Caki2 (cell line): ENCODE data around the gene ARHGAP11A. TPM values are rescaled to one million over a fixed set of nuclear protein-coding genes. Genes with fewer than 3 reads are reported as not detected.

Experiments
- DNase-seq: peaks from one replicate; pipeline ENCODE4 v3.0.0-alpha.2; 2015; ENCODE audit warnings: low read depth
- in situ Hi-C: cut with HindIII; loops from 2 replicates; pipeline ENCODE4 v1.10.0; 2016; ENCODE audit warnings: low sequenced_read_pairs, low pct_unique_long_range_greater_than_20kb, mixed read lengths
- total RNA-seq: library from RNA; depleted of rRNA; stranded (reverse); fragments of >200 nt; shearing (Covaris generic); gene quantifications from 2 replicates; pipeline ENCODE4 v1.2.3, GENCODE V29; 2014; ENCODE audit warnings: low replicate concordance; rRNA removed

The ARHGAP11A gene
- total RNA-seq, 1 experiment from 2014 or later, result 20.1 TPM

DNA sequence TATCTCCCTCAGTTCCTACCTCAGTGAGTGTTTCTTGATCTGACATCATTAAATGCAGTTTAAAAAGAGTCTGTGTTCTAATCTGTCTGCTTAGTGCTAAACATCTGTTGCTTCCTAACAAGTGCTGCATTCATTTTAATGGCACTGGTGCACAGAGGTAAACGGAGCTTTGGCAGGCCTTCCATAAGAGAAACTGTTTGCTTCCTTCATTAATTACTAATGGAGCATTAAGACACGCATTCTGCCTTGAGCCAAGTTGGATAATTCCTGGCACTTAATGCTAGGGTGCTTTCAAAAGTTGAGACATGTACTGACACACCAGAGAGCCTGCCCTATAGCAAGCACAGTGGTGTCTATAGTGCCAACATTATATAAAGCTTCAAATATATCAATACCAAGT is 60.9 kb downstream of the ARHGAP11A start:
- DNase-seq, result no peak
- in situ Hi-C loops, result no loop called here

DNA sequence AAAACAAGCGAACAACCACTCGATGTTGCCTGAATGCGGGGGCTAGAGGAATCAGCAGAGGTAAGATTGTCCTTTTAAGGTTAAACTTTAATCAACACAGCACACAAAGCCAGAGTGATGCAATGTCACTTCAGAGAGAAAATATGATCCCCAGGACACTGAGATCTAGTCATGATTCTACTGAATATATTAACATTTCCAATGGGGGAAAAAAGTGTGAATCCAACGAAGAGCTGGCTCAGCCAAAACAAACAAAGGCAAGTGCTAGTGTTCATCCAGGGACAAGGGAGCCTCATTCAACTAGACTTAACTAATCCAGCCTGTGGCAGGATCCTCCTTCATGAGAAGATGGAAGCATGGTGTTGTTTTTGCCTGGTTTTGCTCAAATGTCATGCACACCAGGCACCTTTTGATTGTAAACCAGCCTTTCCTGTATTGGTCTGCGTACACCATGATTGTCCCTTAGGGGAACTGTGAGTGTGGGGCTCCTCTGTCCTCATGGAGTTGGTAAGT is 62.0 kb downstream of the ARHGAP11A start:
- in situ Hi-C loops, result no loop called here
- peak; percentile 92 for DNase-seq

DNA sequence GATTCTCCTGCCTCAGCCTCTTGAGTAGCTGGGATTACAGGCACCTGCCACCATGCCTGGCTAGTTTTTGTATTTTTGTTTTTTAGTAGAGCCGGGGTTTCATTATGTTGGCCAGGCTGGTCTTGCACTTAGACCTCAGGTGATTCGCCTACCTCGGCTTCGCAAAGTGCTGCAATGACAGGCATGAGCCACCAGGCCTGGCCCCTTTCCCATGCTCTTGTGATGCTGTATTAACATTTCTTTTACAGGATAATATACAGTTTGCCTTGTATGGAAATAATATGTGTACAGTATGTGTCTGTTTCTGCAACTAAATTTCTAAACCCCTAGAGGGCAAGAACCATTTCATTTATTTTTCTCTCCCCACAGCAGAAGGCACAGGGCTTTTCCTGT is 64.0 kb downstream of the ARHGAP11A start:
- in situ Hi-C loops, result no loop called here
- peak; percentile 61 for DNase-seq

DNA sequence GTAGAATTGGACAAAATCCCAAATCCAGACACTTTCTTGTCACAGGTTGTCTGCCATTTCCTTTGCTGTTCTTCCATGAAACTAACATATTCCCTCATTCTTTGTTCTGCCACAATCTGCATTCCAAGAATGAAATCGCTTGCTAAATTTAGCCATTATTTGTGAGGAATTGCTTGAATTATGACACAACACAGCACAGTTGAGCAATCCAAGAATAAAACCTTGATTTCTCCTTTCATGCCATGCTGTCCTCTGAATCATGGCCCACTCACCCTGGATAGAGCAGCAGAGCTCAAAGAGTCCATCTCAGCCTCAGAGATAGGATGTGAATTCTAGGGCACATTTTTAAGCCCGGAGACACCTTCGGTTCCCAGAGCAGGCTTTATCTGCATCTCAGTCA is 67.3 kb downstream of the ARHGAP11A start:
- DNase-seq, result no peak
- in situ Hi-C loops, result loop anchor here (10.0 kb wide), 1 partner anchor 52 kb away; no protein-coding TSS in a partner anchor

DNA sequence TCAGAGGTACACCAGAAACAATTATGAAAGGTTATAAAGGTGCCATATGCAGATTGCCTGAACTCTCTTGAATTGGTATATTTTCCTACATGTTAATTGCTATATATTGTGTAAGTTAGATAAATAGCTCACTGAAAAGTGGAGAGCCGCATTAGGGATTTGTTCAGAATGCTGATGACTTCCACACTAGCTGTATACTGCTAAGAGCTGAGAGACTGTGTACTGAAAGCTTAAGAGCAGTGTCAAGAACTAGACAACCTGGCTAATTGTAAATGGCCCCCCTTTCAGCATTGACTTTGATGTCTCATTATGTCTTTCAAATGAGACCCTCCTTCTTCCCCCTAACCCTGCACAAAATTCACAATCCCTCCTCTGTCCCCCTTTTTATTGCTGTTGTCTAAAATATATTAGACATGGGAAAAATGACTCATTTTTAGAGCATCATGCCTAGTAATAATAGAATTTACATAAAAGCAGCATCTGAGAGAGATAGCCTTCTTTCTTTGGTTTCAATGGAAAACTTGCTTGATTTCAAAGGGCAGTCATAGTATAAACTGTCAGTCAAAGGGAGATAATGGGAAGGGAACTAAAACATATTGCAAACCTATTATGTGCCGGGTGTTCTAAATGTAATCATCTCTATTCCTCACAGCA is 67.8 kb downstream of the ARHGAP11A start:
- no peak for DNase-seq
- in situ Hi-C loops, result loop anchor here (10.0 kb wide), 1 partner anchor 52 kb away; no protein-coding TSS in a partner anchor

DNA sequence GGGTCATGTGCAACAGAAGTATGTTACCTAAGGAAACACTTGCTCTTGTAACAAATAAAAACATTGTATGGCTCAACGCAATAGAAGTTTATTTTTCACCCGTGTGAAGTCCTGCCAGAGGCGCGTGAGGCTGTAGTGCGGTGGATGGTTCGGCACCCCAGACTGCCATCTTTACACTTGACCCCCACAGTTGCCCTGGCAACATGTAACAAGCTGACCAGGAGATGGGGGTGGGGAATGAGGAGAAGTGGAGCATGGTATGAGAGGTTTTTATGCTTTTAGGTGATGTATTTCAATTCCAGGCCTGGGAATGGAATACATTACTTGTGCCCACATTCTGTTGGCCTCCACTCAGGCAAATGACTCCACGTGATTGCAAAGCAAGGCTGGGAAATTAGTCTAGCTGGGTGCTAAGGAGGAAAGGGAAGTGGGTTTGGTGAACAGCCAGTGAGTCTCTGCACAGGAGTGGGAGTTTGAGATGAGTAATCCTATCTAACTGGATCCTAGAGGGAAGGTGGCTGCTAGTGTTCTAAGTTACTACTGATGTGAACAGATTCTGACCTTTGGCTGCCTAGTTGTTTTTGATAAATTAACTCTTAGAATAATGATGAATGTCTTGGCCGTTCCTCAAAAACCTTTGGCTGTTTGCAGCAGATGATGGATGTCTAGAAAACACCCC is 68.7 kb downstream of the ARHGAP11A start:
- peak; percentile 85 for DNase-seq
- in situ Hi-C loops, result loop anchor here (10.0 kb wide), 1 partner anchor 51 kb away; no protein-coding TSS in a partner anchor

DNA sequence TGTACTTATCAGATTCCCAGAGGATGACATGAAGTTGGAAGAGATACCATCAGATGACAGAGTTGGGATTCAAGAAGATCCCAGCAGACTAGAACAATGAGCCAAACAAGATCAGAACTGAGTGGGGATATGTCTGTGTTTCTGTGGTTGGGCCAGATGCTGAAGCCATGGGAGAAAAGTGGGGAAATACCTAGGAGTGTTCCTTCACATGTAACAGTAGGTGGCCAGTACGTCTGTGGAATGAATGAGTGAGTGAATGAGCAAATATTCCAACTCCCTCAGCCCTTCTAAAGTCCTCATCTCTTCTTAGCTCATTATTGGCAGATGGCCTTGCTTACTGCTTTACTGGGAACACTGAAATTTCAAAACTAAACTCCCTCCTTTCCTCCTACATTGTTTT is 70.3 kb downstream of the ARHGAP11A start:
- in situ Hi-C loops, result loop anchor here (10.0 kb wide), 1 partner anchor 49 kb away; no protein-coding TSS in a partner anchor

DNA sequence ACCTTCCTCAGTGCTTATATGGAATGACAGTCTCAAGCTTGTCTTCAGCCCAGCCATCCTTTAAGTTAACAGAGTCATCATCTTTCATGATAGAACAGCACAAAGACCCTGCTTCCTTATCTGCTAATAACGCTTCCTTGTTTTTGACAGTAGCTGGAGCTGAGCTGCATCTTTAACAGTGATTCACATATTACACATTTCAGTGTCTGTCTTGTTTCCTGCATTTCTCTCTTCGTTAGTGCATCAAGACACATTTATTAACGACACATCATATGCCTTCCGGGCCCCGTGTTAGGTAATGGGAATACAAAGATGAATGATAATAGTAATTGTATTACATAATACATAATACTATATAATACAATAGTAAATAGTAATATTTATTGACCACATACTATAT is 72.3 kb downstream of the ARHGAP11A start:
- peak; percentile 72 for DNase-seq
- in situ Hi-C loops, result loop anchor here (10.0 kb wide), 1 partner anchor 47 kb away; no protein-coding TSS in a partner anchor

More for the DNA sequence above, 70.3 kb downstream of the ARHGAP11A start:
- no peak for DNase-seq

DNA sequence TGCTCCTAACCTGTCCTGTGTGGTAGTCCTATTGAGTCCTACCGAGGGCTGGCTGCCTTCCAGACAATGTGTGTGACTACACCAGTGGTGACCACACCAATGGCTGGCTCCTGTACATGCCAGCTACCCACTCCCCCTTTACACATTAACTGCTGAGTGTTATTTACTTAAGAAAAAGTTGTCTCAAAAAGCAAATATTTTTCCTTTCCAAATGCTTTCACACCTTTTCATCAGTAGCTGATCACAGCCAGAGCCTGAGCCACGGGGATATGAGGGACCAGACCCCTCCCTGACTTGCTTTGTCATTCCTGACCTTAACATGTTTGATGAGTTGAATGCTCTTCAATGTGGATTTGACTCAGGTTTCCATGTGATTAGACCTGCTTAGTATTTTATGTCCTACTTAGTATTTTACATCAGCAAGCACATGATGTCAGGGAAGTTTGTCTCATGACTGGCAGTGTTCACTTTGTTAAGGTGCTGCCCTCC is 72.9 kb downstream of the ARHGAP11A start:
- peak; percentile 98 for DNase-seq
- in situ Hi-C loops, result loop anchor here (10.0 kb wide), 1 partner anchor 47 kb away; no protein-coding TSS in a partner anchor

Other genes with a start within 250 kb of the ARHGAP11A start
- 0.54 TPM in 1 of 2 replicates, not detected in the other for gene GOLGA8K, start 212.2 kb upstream of the ARHGAP11A start, total RNA-seq
- 0.72 and 6.1 TPM in 2 replicates for gene GOLGA8O, start 159.9 kb upstream of the ARHGAP11A start, total RNA-seq
- 6.0 and 15.1 TPM in 2 replicates for gene GOLGA8N, start 22.0 kb upstream of the ARHGAP11A start, total RNA-seq
- 24.6 and 46.8 TPM in 2 replicates for gene SCG5, start 26.2 kb downstream of the ARHGAP11A start, total RNA-seq
- gene GREM1, start 102.5 kb downstream of the ARHGAP11A start, total RNA-seq, result not detected in 2 replicates